CD4-positive, CD25-positive, alpha-beta regulatory T cell (primary cell): ENCODE data around the gene DIP2A. TPM values are rescaled to one million over a fixed set of nuclear protein-coding genes. Genes with fewer than 3 reads are reported as not detected.

ENCODE experiments used
- ATAC-seq, 2 donors: fragments of 150-1000 bp; cut with Tn5 transposase; one replicate each; pipeline ENCODE4 v1.10.0; 2021; ENCODE audit warnings: low read depth in 2 of 2, moderate number of reproducible peaks in 2 of 2, moderate library complexity in 1 of 2
- DNase-seq, 3 donors: peaks; one replicate each; pipeline versions ENCODE4 v3.0.0 to v3.0.0-alpha.2; 2012 to 2022; ENCODE audit warnings: mixed read lengths in 1 of 3
- H3K27ac ChIP-seq: one replicate; pipeline ENCODE4 v1.7.0; 2013; ENCODE audit warnings: mild to moderate bottlenecking, low read length; ENCODE audit not compliant: insufficient read depth, poor library complexity, severe bottlenecking
- H3K27me3 ChIP-seq: one replicate; pipeline ENCODE4 v1.7.0; 2013; ENCODE audit warnings: low read length; ENCODE audit not compliant: control insufficient read depth, insufficient read depth
- H3K36me3 ChIP-seq: one replicate; pipeline ENCODE4 v1.7.0; 2013; ENCODE audit warnings: mild to moderate bottlenecking, low read length, moderate library complexity; ENCODE audit not compliant: control insufficient read depth, insufficient read depth
- H3K4me1 ChIP-seq: 2 replicates; pipeline ENCODE4 v1.7.0; 2013; ENCODE audit warnings: mild to moderate bottlenecking, low read length; ENCODE audit not compliant: insufficient read depth, control insufficient read depth, poor library complexity, severe bottlenecking
- H3K4me3 ChIP-seq: one replicate; pipeline ENCODE4 v1.7.0; 2013; ENCODE audit warnings: low read depth, mild to moderate bottlenecking, low read length, moderate library complexity
- H3K9me3 ChIP-seq, 2 experiments: 1 replicate in 1 of 2; 2 replicates in 1 of 2; pipeline ENCODE4 v1.7.0; 2013; ENCODE audit warnings: low read length in 2 of 2, mild to moderate bottlenecking in 1 of 2, moderate library complexity in 1 of 2; ENCODE audit not compliant: control insufficient read depth in 2 of 2
- H3K27ac Mint-ChIP-seq, 3 donors: one replicate each; pipeline ENCODE4 v1.8.0; 2020 to 2022; ENCODE audit warnings: mild to moderate bottlenecking in 3 of 3, mixed read lengths in 3 of 3, moderate library complexity in 2 of 3
- H3K27me3 Mint-ChIP-seq: one replicate; pipeline ENCODE4 v1.8.0; 2022; ENCODE audit warnings: mild to moderate bottlenecking, mixed read lengths
- H3K36me3 Mint-ChIP-seq: one replicate; pipeline ENCODE4 v1.8.0; 2020; ENCODE audit warnings: mixed read lengths
- H3K4me1 Mint-ChIP-seq, 4 donors: one replicate each; pipeline ENCODE4 v1.8.0; 2020 to 2022; ENCODE audit warnings: mixed read lengths in 4 of 4, mild to moderate bottlenecking in 1 of 4
- H3K4me3 Mint-ChIP-seq, 4 donors: one replicate each; pipeline ENCODE4 v1.8.0; 2020 to 2022; ENCODE audit warnings: mild to moderate bottlenecking in 4 of 4, mixed read lengths in 4 of 4, moderate library complexity in 3 of 4
- H3K9me3 Mint-ChIP-seq, 7 donors: one replicate each; pipeline ENCODE4 v1.8.0; 2020 to 2022; ENCODE audit warnings: mixed read lengths in 7 of 7, mild to moderate bottlenecking in 3 of 7, moderate library complexity in 2 of 7
- polyA plus RNA-seq, 4 donors: library from polyadenylated mRNA; unstranded; fragments of 300-500 nt; fragmentation: Illumina TruSeq; gene quantifications; one replicate each; pipeline ENCODE4 v1.2.3, GENCODE V29; 2021
- total RNA-seq: library from RNA; stranded (reverse); gene quantifications from one replicate; pipeline ENCODE4 v1.2.3, GENCODE V29; 2022

Gene DIP2A
- total and polyA plus RNA-seq, 5 donors from 2014 or later: 12.6 to 125 (median 17.0) TPM

- H3K9me3 Mint-ChIP-seq: no peaks in the 10 kb centered on the region
- peaks cover 31% of the 10 kb centered on the region for H3K36me3 Mint-ChIP-seq
- Histone ChIP-seq H3K36me3 (peaks cover 20% of the 10 kb centered on the region), H3K27ac (peak overlapping the region; percentile 48), H3K4me1 (peaks cover 41% of the 10 kb centered on the region), H3K4me3 (peak overlapping the region; percentile 62), H3K9me3 (no peaks in the 10 kb centered on the region), H3K27me3 (no peaks in the 10 kb centered on the region)
- DNase-seq (peak in 2 of 3 donors; percentile 7 to 47), ATAC-seq (peak in 1 of 2 donors; percentile 13)
- H3K4me3 Mint-ChIP-seq: peak overlapping the region; percentile 4 to 63 (median 56)
- H3K4me1 Mint-ChIP-seq: peaks cover 21 to 57% (median 28%) of the 10 kb centered on the region in 4 donors
- peak overlapping the region; percentile 47 to 78 (median 68) for H3K27ac Mint-ChIP-seq
- no peaks in the 10 kb centered on the region for H3K27me3 Mint-ChIP-seq
These were observed 45.3 kb downstream of the DIP2A start for GRCh38 chr21:46503922-46504550.

DNA sequence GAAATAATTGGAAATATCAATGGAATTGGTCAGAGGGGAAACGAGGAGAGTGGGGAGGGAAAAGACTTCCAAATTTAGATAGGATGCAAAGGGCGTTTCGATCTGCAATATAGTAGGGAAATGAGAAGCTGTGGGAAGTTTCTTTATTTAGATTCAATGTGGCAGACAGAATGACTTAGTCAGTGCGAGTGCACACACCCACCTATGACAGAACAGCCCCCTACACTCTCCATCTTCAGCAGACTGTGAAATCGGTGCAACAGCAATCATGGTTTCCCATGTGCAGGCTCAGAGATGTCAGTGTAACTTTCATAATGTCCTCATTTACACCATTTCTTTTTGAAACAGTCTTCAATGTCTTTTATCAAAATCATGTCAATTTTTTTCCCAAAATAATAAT is 46.0 kb downstream of the DIP2A start:
- no peaks in the 10 kb centered on the region for H3K9me3 Mint-ChIP-seq
- H3K36me3 ChIP-seq: peaks cover 20% of the 10 kb centered on the region
- H3K27ac ChIP-seq: peak overlapping the region; percentile 48
- H3K9me3 ChIP-seq: no peaks in the 10 kb centered on the region
- H3K4me1 ChIP-seq: peaks cover 35% of the 10 kb centered on the region
- peak overlapping the region; percentile 47 to 78 (median 68) for H3K27ac Mint-ChIP-seq
- DNase-seq (no peak), ATAC-seq (no peak)
- peaks cover 15 to 51% (median 25%) of the 10 kb centered on the region in 4 donors for H3K4me1 Mint-ChIP-seq
- H3K36me3 Mint-ChIP-seq: peaks cover 27% of the 10 kb centered on the region
- no peaks in the 10 kb centered on the region for H3K27me3 Mint-ChIP-seq
- H3K4me3 Mint-ChIP-seq: peak overlapping the region; percentile 4 to 58 (median 56)
- no peaks in the 10 kb centered on the region for H3K27me3 ChIP-seq
- peak overlapping the region; percentile 62 for H3K4me3 ChIP-seq

DNA sequence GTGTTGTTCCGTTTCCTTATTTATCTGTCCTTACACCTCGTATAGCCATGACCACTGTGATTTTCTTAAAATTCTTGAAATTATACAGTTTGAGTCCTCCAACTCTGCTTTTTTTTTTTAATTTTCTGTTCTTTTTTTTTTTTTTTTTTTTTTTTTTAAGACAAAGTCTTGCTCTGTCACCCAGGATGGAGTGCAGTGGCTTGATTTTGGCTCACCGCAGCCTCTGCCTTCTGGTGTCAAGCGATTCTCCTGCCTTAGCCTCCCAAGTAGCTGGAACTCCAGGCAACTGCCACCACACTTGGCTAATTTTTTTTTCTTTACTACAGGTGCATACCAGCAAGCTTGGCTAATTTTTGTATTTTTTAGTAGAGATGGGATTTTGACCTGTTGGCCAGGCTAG is 48.9 kb downstream of the DIP2A start:
- Histone ChIP-seq H3K27ac (no peak overlapping the region), H3K4me1 (peaks cover 9% of the 10 kb centered on the region), H3K4me3 (no peak overlapping the region), H3K36me3 (peaks cover 49% of the 10 kb centered on the region), H3K9me3 (no peaks in the 10 kb centered on the region), H3K27me3 (no peaks in the 10 kb centered on the region)
- H3K36me3 Mint-ChIP-seq: peaks cover 46% of the 10 kb centered on the region
- no peak overlapping the region for H3K4me3 Mint-ChIP-seq
- H3K9me3 Mint-ChIP-seq: no peaks in the 10 kb centered on the region
- no peaks in the 10 kb centered on the region for H3K27me3 Mint-ChIP-seq
- DNase-seq (no peak), ATAC-seq (no peak)
- peaks cover 11 to 33% (median 13%) of the 10 kb centered on the region in 4 donors for H3K4me1 Mint-ChIP-seq
- H3K27ac Mint-ChIP-seq: no peak overlapping the region

DNA sequence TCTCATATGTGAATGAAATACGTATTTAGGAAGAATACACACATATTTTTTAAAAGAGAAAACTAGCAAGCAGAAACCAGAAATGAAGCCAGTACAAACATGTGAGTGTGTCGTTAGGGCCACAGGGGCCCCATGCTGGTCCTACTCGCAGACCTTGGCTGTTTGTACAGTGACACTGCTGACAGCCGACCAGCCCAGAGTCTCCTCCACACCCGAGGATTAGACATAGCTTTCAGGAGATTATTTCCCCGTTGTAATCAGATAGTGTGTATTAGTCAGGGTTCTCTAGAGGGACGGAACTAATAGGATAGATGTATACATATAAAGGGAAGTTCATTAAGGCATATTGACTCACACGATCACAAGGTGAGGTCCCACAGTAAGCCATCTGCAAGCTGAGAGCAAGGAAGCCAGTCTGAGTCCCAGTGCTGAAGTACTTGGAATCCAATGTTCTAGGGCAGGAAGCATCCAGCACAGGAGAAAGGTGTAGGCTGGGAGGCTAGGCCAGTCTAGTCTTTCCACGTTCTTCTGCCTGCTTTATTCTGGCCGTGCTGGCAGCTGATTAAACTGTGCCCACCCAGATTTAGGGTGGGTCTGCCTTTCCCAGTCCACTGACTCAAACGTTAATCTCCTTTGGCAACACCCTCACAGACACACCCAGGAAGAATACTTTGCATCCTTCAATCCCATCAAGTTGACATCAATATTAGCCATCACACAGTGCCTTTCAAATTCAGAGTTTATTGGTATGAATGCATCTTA is 51.2 kb downstream of the DIP2A start:
- Histone ChIP-seq H3K36me3 (peaks cover 48% of the 10 kb centered on the region), H3K4me3 (no peak overlapping the region), H3K27me3 (no peaks in the 10 kb centered on the region), H3K27ac (no peak overlapping the region), H3K9me3 (no peaks in the 10 kb centered on the region), H3K4me1 (no peaks in the 10 kb centered on the region)
- Mint-ChIP-seq H3K36me3 (peaks cover 45% of the 10 kb centered on the region), H3K4me1 (peaks cover 14 to 26% (median 19%) of the 10 kb centered on the region in 4 donors), H3K27me3 (no peaks in the 10 kb centered on the region), H3K9me3 (no peaks in the 10 kb centered on the region), H3K27ac (peak overlapping the region; percentile 42 to 77 (median 69)), H3K4me3 (peak overlapping the region in 1 of 4 donors; percentile 38)
- ATAC-seq (no peak), DNase-seq (no peak)

DNA sequence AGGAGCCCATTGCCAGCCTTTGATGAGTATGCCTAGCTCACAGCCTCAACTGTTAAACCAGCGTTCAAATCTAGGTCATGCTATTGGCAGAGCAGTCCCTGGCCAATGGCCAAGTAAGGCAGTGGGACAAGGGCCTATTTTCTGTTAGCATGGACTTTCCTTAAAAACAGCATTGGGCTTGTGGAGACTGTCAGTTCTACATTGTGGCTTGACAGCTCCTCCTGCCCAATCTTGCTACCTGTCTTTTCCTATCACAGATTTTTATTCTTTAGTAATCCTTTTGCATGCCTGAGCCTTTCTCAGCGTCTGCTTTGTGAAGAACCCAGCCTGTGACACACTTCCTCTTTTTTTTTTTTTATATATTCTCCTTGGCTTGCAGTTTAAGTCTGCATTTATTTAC is 56.4 kb downstream of the DIP2A start:
- Mint-ChIP-seq H3K36me3 (peaks cover 55% of the 10 kb centered on the region), H3K27ac (peak overlapping the region in 1 of 3 donors; percentile 58), H3K4me1 (peaks cover 21 to 37% (median 21%) of the 10 kb centered on the region in 4 donors), H3K4me3 (no peak overlapping the region), H3K9me3 (no peaks in the 10 kb centered on the region), H3K27me3 (no peaks in the 10 kb centered on the region)
- no peaks in the 10 kb centered on the region for H3K27me3 ChIP-seq
- no peak overlapping the region for H3K27ac ChIP-seq
- no peak for DNase-seq
- ATAC-seq: no peak
- no peaks in the 10 kb centered on the region for H3K4me1 ChIP-seq
- H3K9me3 ChIP-seq: peaks cover 0 to 2% of the 10 kb centered on the region in 2 experiments
- H3K36me3 ChIP-seq: peaks cover 53% of the 10 kb centered on the region
- H3K4me3 ChIP-seq: no peak overlapping the region

DNA sequence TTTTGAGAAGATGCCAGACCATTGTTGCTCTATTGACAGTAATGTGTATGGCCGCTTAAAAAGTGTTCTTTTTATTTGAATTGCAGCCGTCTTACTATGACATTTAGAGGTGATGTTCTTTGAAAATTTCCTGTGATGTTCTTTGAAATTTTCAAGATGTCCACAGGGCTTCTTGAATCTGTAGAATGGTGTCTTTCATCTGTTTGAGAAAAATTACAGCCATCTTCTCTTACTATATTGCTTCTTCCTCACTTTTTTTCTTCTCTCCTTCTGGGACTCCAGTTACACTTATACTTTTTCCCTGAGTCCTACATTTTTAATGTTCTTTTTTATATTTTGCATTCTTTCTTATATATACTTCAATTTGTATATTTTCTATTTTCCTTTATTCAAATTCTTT is 57.4 kb downstream of the DIP2A start:
- H3K27ac Mint-ChIP-seq: peak overlapping the region in 1 of 3 donors; percentile 33
- H3K36me3 Mint-ChIP-seq: peaks cover 56% of the 10 kb centered on the region
- H3K4me1 Mint-ChIP-seq: peaks cover 21 to 37% (median 26%) of the 10 kb centered on the region in 4 donors
- no peak overlapping the region for H3K27ac ChIP-seq
- H3K27me3 Mint-ChIP-seq: no peaks in the 10 kb centered on the region
- no peaks in the 10 kb centered on the region for H3K9me3 Mint-ChIP-seq
- H3K4me3 Mint-ChIP-seq: no peak overlapping the region
- no peaks in the 10 kb centered on the region for H3K4me1 ChIP-seq
- H3K9me3 ChIP-seq: peaks cover 0 to 2% of the 10 kb centered on the region in 2 experiments
- ATAC-seq: no peak
- no peak for DNase-seq
- peaks cover 49% of the 10 kb centered on the region for H3K36me3 ChIP-seq
- no peaks in the 10 kb centered on the region for H3K27me3 ChIP-seq
- H3K4me3 ChIP-seq: no peak overlapping the region

- Histone ChIP-seq H3K4me1 (no peaks in the 10 kb centered on the region), H3K9me3 (peaks cover 0 to 2% of the 10 kb centered on the region in 2 experiments), H3K27ac (no peak overlapping the region), H3K4me3 (no peak overlapping the region), H3K36me3 (peaks cover 36% of the 10 kb centered on the region), H3K27me3 (no peaks in the 10 kb centered on the region)
- H3K27me3 Mint-ChIP-seq: no peaks in the 10 kb centered on the region
- ATAC-seq: no peak
- H3K4me1 Mint-ChIP-seq: peaks cover 21 to 35% (median 26%) of the 10 kb centered on the region in 4 donors
- H3K27ac Mint-ChIP-seq: peak overlapping the region in 1 of 3 donors; percentile 41
- no peak for DNase-seq
- no peak overlapping the region for H3K4me3 Mint-ChIP-seq
- H3K36me3 Mint-ChIP-seq: peaks cover 53% of the 10 kb centered on the region
- H3K9me3 Mint-ChIP-seq: no peaks in the 10 kb centered on the region
These were observed 58.7 kb downstream of the DIP2A start for GRCh38 chr21:46517361-46517760.
